ENCODE data around the gene PDIA2.
A peak's percentile ranks its signal among the peaks of the same experiment; 100 is the strongest.

The PDIA2 gene

GRCh38 chr16:279531-279930, 3.4 kb upstream of the PDIA2 start:
- H3K4me1 ChIP-seq (ENCODE audit: control insufficient read depth in 5 of 5, insufficient read depth in 5 of 5, low read length in 5 of 5), result peaks cover 0 to 34% (median 32%) of the 10 kb centered on the region in 5 donors
- H3K27me3 ChIP-seq (ENCODE audit: control insufficient read depth in 5 of 5, insufficient read depth in 4 of 5, low read length in 5 of 5), result peaks cover 0 to 7% (median 3%) of the 10 kb centered on the region in 5 donors
- no peaks in the 10 kb centered on the region for H3K36me3 ChIP-seq (ENCODE audit: control insufficient read depth in 5 of 5, insufficient read depth in 5 of 5, low read length in 5 of 5)
- no peak overlapping the region for H3K9ac ChIP-seq (ENCODE audit: low read length in 5 of 5)
- no peak overlapping the region for H3K27ac ChIP-seq (ENCODE audit: low read depth, low read length)
- no peak overlapping the region for H3K4me3 ChIP-seq (ENCODE audit: low read depth in 1 of 5, low read length in 5 of 5)
- H3K9me3 ChIP-seq (ENCODE audit: control insufficient read depth in 5 of 5, low read length in 5 of 5), result no peaks in the 10 kb centered on the region

- no peak overlapping the region for H3K27ac ChIP-seq (ENCODE audit: low read depth, low read length)
- no peaks in the 10 kb centered on the region for H3K9me3 ChIP-seq (ENCODE audit: control insufficient read depth in 5 of 5, low read length in 5 of 5)
- H3K4me3 ChIP-seq (ENCODE audit: low read depth in 1 of 5, low read length in 5 of 5), result peak overlapping the region in 2 of 5 donors; percentile 33 to 40
- H3K4me1 ChIP-seq (ENCODE audit: control insufficient read depth in 5 of 5, insufficient read depth in 5 of 5, low read length in 5 of 5), result peaks cover 0 to 29% (median 27%) of the 10 kb centered on the region in 5 donors
- H3K9ac ChIP-seq (ENCODE audit: low read length in 5 of 5), result no peak overlapping the region
- H3K27me3 ChIP-seq (ENCODE audit: control insufficient read depth in 5 of 5, insufficient read depth in 4 of 5, low read length in 5 of 5), result peaks cover 0 to 7% (median 3%) of the 10 kb centered on the region in 5 donors
- H3K36me3 ChIP-seq (ENCODE audit: control insufficient read depth in 5 of 5, insufficient read depth in 5 of 5, low read length in 5 of 5), result peaks cover 0 to 3% (median 0%) of the 10 kb centered on the region in 5 donors
These were observed 2.9 kb upstream of the PDIA2 start for GRCh38 chr16:280005-280460.

GRCh38 chr16:280552-280951, 2.4 kb upstream of the PDIA2 start, which contains the start of gene ARHGDIG:
Gene ARHGDIG (plus strand): TSS chr16:280591. CDS start chr16:280681, 90 bp downstream.
- Histone ChIP-seq H3K4me1 (ENCODE audit: control insufficient read depth in 5 of 5, insufficient read depth in 5 of 5, low read length in 5 of 5) (peaks cover 0 to 26% (median 23%) of the 10 kb centered on the region in 5 donors), H3K27ac (ENCODE audit: low read depth, low read length) (no peak within 1 kb of the TSS), H3K4me3 (ENCODE audit: low read depth in 1 of 5, low read length in 5 of 5) (peak within 1 kb of the TSS in 2 of 5 donors; percentile 33 to 54), H3K9ac (ENCODE audit: low read length in 5 of 5) (no peak within 1 kb of the TSS), H3K27me3 (ENCODE audit: control insufficient read depth in 5 of 5, insufficient read depth in 4 of 5, low read length in 5 of 5) (peaks cover 0 to 5% (median 2%) of the 10 kb centered on the region in 5 donors), H3K36me3 (ENCODE audit: control insufficient read depth in 5 of 5, insufficient read depth in 5 of 5, low read length in 5 of 5) (peaks cover 0 to 6% (median 0%) of the 10 kb centered on the region in 5 donors), H3K9me3 (ENCODE audit: control insufficient read depth in 5 of 5, low read length in 5 of 5) (no peaks in the 10 kb centered on the region)

GRCh38 chr16:280991-281659, 1.8 kb upstream of the PDIA2 start:
- Histone ChIP-seq H3K9ac (ENCODE audit: low read length in 5 of 5) (no peak overlapping the region), H3K27ac (ENCODE audit: low read depth, low read length) (no peak overlapping the region), H3K27me3 (ENCODE audit: control insufficient read depth in 5 of 5, insufficient read depth in 4 of 5, low read length in 5 of 5) (peaks cover 0 to 5% (median 2%) of the 10 kb centered on the region in 5 donors), H3K9me3 (ENCODE audit: control insufficient read depth in 5 of 5, low read length in 5 of 5) (no peaks in the 10 kb centered on the region), H3K36me3 (ENCODE audit: control insufficient read depth in 5 of 5, insufficient read depth in 5 of 5, low read length in 5 of 5) (peaks cover 0 to 6% (median 0%) of the 10 kb centered on the region in 5 donors), H3K4me3 (ENCODE audit: low read depth in 1 of 5, low read length in 5 of 5) (peak overlapping the region in 2 of 5 donors; percentile 1 to 54), H3K4me1 (ENCODE audit: control insufficient read depth in 5 of 5, insufficient read depth in 5 of 5, low read length in 5 of 5) (peaks cover 0 to 23% (median 21%) of the 10 kb centered on the region in 5 donors)

GRCh38 chr16:281660-282255, 1.2 kb upstream of the PDIA2 start:
- Histone ChIP-seq H3K27me3 (ENCODE audit: control insufficient read depth in 5 of 5, insufficient read depth in 4 of 5, low read length in 5 of 5) (peaks cover 0 to 5% (median 2%) of the 10 kb centered on the region in 5 donors), H3K4me3 (ENCODE audit: low read depth in 1 of 5, low read length in 5 of 5) (peak overlapping the region in 1 of 5 donors; percentile 1), H3K4me1 (ENCODE audit: control insufficient read depth in 5 of 5, insufficient read depth in 5 of 5, low read length in 5 of 5) (peaks cover 0 to 16% (median 15%) of the 10 kb centered on the region in 5 donors), H3K36me3 (ENCODE audit: control insufficient read depth in 5 of 5, insufficient read depth in 5 of 5, low read length in 5 of 5) (peaks cover 0 to 12% (median 4%) of the 10 kb centered on the region in 5 donors), H3K9me3 (ENCODE audit: control insufficient read depth in 5 of 5, low read length in 5 of 5) (no peaks in the 10 kb centered on the region), H3K27ac (ENCODE audit: low read depth, low read length) (no peak overlapping the region), H3K9ac (ENCODE audit: low read length in 5 of 5) (no peak overlapping the region)

GRCh38 chr16:282491-282890, 473 bp upstream of the PDIA2 start:
- H3K27ac ChIP-seq (ENCODE audit: low read depth, low read length), result no peak overlapping the region
- peaks cover 0 to 19% (median 5%) of the 10 kb centered on the region in 5 donors for H3K36me3 ChIP-seq (ENCODE audit: control insufficient read depth in 5 of 5, insufficient read depth in 5 of 5, low read length in 5 of 5)
- H3K9me3 ChIP-seq (ENCODE audit: control insufficient read depth in 5 of 5, low read length in 5 of 5), result no peaks in the 10 kb centered on the region
- H3K4me3 ChIP-seq (ENCODE audit: low read depth in 1 of 5, low read length in 5 of 5), result no peak overlapping the region
- no peak overlapping the region for H3K9ac ChIP-seq (ENCODE audit: low read length in 5 of 5)
- H3K4me1 ChIP-seq (ENCODE audit: control insufficient read depth in 5 of 5, insufficient read depth in 5 of 5, low read length in 5 of 5), result peaks cover 0 to 16% (median 15%) of the 10 kb centered on the region in 5 donors
- peaks cover 0 to 5% (median 2%) of the 10 kb centered on the region in 5 donors for H3K27me3 ChIP-seq (ENCODE audit: control insufficient read depth in 5 of 5, insufficient read depth in 4 of 5, low read length in 5 of 5)

GRCh38 chr16:284204-285120, 1.5 kb downstream of the PDIA2 start:
- Histone ChIP-seq H3K36me3 (ENCODE audit: control insufficient read depth in 5 of 5, insufficient read depth in 5 of 5, low read length in 5 of 5) (peaks cover 0 to 39% (median 23%) of the 10 kb centered on the region in 5 donors), H3K27me3 (ENCODE audit: control insufficient read depth in 5 of 5, insufficient read depth in 4 of 5, low read length in 5 of 5) (peaks cover 0 to 5% (median 2%) of the 10 kb centered on the region in 5 donors), H3K9ac (ENCODE audit: low read length in 5 of 5) (no peak overlapping the region), H3K4me3 (ENCODE audit: low read depth in 1 of 5, low read length in 5 of 5) (no peak overlapping the region), H3K9me3 (ENCODE audit: control insufficient read depth in 5 of 5, low read length in 5 of 5) (no peaks in the 10 kb centered on the region), H3K4me1 (ENCODE audit: control insufficient read depth in 5 of 5, insufficient read depth in 5 of 5, low read length in 5 of 5) (peaks cover 0 to 16% (median 15%) of the 10 kb centered on the region in 5 donors), H3K27ac (ENCODE audit: low read depth, low read length) (no peak overlapping the region)

GRCh38 chr16:285146-286055, 2.4 kb downstream of the PDIA2 start:
- H3K4me1 ChIP-seq (ENCODE audit: control insufficient read depth in 5 of 5, insufficient read depth in 5 of 5, low read length in 5 of 5), result peaks cover 0 to 12% (median 12%) of the 10 kb centered on the region in 5 donors

More at GRCh38 chr16:285146-286055, 2.4 kb downstream of the PDIA2 start:
- H3K4me3 ChIP-seq (ENCODE audit: low read depth in 1 of 5, low read length in 5 of 5), result no peak overlapping the region
- peaks cover 0 to 5% (median 2%) of the 10 kb centered on the region in 5 donors for H3K27me3 ChIP-seq (ENCODE audit: control insufficient read depth in 5 of 5, insufficient read depth in 4 of 5, low read length in 5 of 5)
- peaks cover 0 to 48% (median 32%) of the 10 kb centered on the region in 5 donors for H3K36me3 ChIP-seq (ENCODE audit: control insufficient read depth in 5 of 5, insufficient read depth in 5 of 5, low read length in 5 of 5)
- H3K9me3 ChIP-seq (ENCODE audit: control insufficient read depth in 5 of 5, low read length in 5 of 5), result no peaks in the 10 kb centered on the region
- H3K27ac ChIP-seq (ENCODE audit: low read depth, low read length), result no peak overlapping the region
- no peak overlapping the region for H3K9ac ChIP-seq (ENCODE audit: low read length in 5 of 5)

Data from subcutaneous abdominal adipose tissue (tissue), 5 donors.